Gastrocnemius medialis (tissue), 4 donors: ENCODE data around the gene RAET1L. TPM values are rescaled to one million over a fixed set of nuclear protein-coding genes. Genes with fewer than 3 reads are reported as not detected.

ENCODE experiments used
- ATAC-seq, 2 donors: fragments of 150-250 bp; one replicate each; pipeline ENCODE4 v1.9.1; 2016
- DNase-seq, 2 donors: peaks; one replicate each; pipeline ENCODE4 v3.0.0-alpha.2; 2019
- H3K27ac ChIP-seq, 4 donors: fragments of 200-600 bp; sonication (generic); 1 replicate in 1 of 4; 2 replicates in 3 of 4; pipeline ENCODE4 v1.5.1; 2016 to 2018; ENCODE audit warnings: mild to moderate bottlenecking in 2 of 4, moderate library complexity in 1 of 4
- H3K27me3 ChIP-seq, 3 donors: fragments of 200-600 bp; sonication (generic) in 2 of 3; 1 replicate in 1 of 3; 2 replicates in 2 of 3; pipeline versions ENCODE4 v1.5.1 to v1.6.0; 2016 to 2019; ENCODE audit warnings: mild to moderate bottlenecking in 1 of 3, moderate library complexity in 1 of 3
- H3K36me3 ChIP-seq, 2 donors: fragments of 200-600 bp; sonication (generic) in 1 of 2; one replicate each; pipeline ENCODE4 v1.5.1; 2017 to 2018
- H3K4me1 ChIP-seq, 2 donors: fragments of 200-600 bp; sonication (generic) in 1 of 2; one replicate each; pipeline ENCODE4 v1.5.1; 2016 to 2017; ENCODE audit warnings: mild to moderate bottlenecking in 2 of 2
- H3K4me3 ChIP-seq, 4 donors: fragments of 200-600 bp; sonication (generic) in 3 of 4; 1 replicate in 1 of 4; 2 replicates in 3 of 4; pipeline ENCODE4 v1.5.1; 2016 to 2019; ENCODE audit warnings: mild to moderate bottlenecking in 2 of 4
- H3K9me3 ChIP-seq, 3 donors: fragments of 200-600 bp; sonication (generic) in 2 of 3; 1 replicate in 1 of 3; 2 replicates in 2 of 3; pipeline ENCODE4 v1.5.1; 2016 to 2019
- CTCF ChIP-seq, 5 experiments: fragments of 450-650 bp in 3 of 5; fragments of 200-600 bp in 2 of 5; sonication (generic) in 2 of 5; IDR thresholded peaks in 4 of 5; conservative IDR thresholded peaks in 1 of 5; 1 replicate in 4 of 5; 2 replicates in 1 of 5; pipeline ENCODE4 v1.5.1; 2016 to 2019; ENCODE audit warnings: antibody characterized with exemption in 5 of 5, mild to moderate bottlenecking in 3 of 5, moderate library complexity in 3 of 5
- POLR2A ChIP-seq, 2 donors: fragments of 450-650 bp; IDR thresholded peaks; one replicate each; pipeline ENCODE4 v1.6.1; 2017; ENCODE audit warnings: antibody characterized with exemption in 2 of 2, mild to moderate bottlenecking in 2 of 2, moderate library complexity in 2 of 2
- in situ Hi-C, 4 donors: fragments of 200-750 bp; cut with MboI; loops; one replicate each; pipeline versions ENCODE4 v1.15.0 to v1.8.0; 2017; ENCODE audit warnings: low sequenced_read_pairs in 4 of 4
- intact Hi-C: fragments of 100-400 bp; cut with DNase I; formaldehyde crosslinking; loops from one replicate; pipeline ENCODE4 v1.15.1; 2023; ENCODE audit warnings: low total_unique reads
- total RNA-seq, 4 donors: library from RNA; depleted of rRNA; stranded (reverse); fragments of >200 nt; gene quantifications; one replicate each; pipeline versions ENCODE4 v1.1.0 to v1.2.3, GENCODE V29; 2016

Gene RAET1L
- total RNA-seq, 4 donors from 2014 or later, result not detected

- H3K27me3 ChIP-seq, result peaks cover 0 to 4% (median 0%) of the 10 kb centered on the region in 3 donors
- intact Hi-C loops (no loop called here), in situ Hi-C loops (no loop called here)
- H3K4me3 ChIP-seq, result no peak overlapping the region
- no peak for ATAC-seq
- no peaks in the 10 kb centered on the region for H3K36me3 ChIP-seq
- H3K9me3 ChIP-seq, result no peaks in the 10 kb centered on the region
- H3K4me1 ChIP-seq, result no peaks in the 10 kb centered on the region
- TF ChIP-seq POLR2A (IDR thresholded peaks at IDR 0.05), result no peak
- TF ChIP-seq CTCF (IDR thresholded peaks at IDR 0.05 in 4 of 5, conservative IDR thresholded peaks at IDR 0.05 in 1 of 5), result no peak
- no peak overlapping the region for H3K27ac ChIP-seq
- DNase-seq, result no peak
These were observed 22.8 kb upstream of the RAET1L start for GRCh38 chr6:150048099-150048498.

- no peaks in the 10 kb centered on the region for H3K27me3 ChIP-seq
- DNase-seq (no peak), ATAC-seq (no peak)
- H3K4me1 ChIP-seq, result no peaks in the 10 kb centered on the region
- no peak overlapping the region for H3K4me3 ChIP-seq
- TF ChIP-seq POLR2A (IDR thresholded peaks at IDR 0.05), result no peak
- no peak for TF ChIP-seq CTCF (IDR thresholded peaks at IDR 0.05 in 4 of 5, conservative IDR thresholded peaks at IDR 0.05 in 1 of 5)
- in situ Hi-C loops, result no loop called here
- no peaks in the 10 kb centered on the region for H3K36me3 ChIP-seq
- no peak overlapping the region for H3K27ac ChIP-seq
- no peaks in the 10 kb centered on the region for H3K9me3 ChIP-seq
- intact Hi-C loops, result no loop called here
These were observed 21.6 kb upstream of the RAET1L start for GRCh38 chr6:150046943-150047342.

- Histone ChIP-seq H3K36me3 (no peaks in the 10 kb centered on the region), H3K27me3 (peaks cover 1 to 14% (median 7%) of the 10 kb centered on the region in 3 donors), H3K9me3 (no peaks in the 10 kb centered on the region), H3K4me1 (no peaks in the 10 kb centered on the region), H3K4me3 (no peak overlapping the region), H3K27ac (no peak overlapping the region)
- TF ChIP-seq POLR2A (IDR thresholded peaks at IDR 0.05), result no peak
- no peak for TF ChIP-seq CTCF (IDR thresholded peaks at IDR 0.05 in 4 of 5, conservative IDR thresholded peaks at IDR 0.05 in 1 of 5)
- in situ Hi-C loops (no loop called here), intact Hi-C loops (no loop called here)
- DNase-seq (no peak), ATAC-seq (no peak)
These were observed 19.4 kb upstream of the RAET1L start for GRCh38 chr6:150044621-150045145.

- TF ChIP-seq POLR2A (IDR thresholded peaks at IDR 0.05), result no peak
- no peak for TF ChIP-seq CTCF (IDR thresholded peaks at IDR 0.05 in 4 of 5, conservative IDR thresholded peaks at IDR 0.05 in 1 of 5)
- Histone ChIP-seq H3K4me3 (no peak overlapping the region), H3K4me1 (no peaks in the 10 kb centered on the region), H3K36me3 (no peaks in the 10 kb centered on the region), H3K27ac (no peak overlapping the region), H3K9me3 (no peaks in the 10 kb centered on the region), H3K27me3 (peaks cover 10 to 23% (median 16%) of the 10 kb centered on the region in 3 donors)
- in situ Hi-C loops, result no loop called here
- intact Hi-C loops, result no loop called here
- ATAC-seq (no peak), DNase-seq (no peak)
These were observed 18.4 kb upstream of the RAET1L start for GRCh38 chr6:150043501-150044412.
